ENCODE measurements around the gene MDC1. TPM values are rescaled to one million over a fixed set of nuclear protein-coding genes. Genes with fewer than 3 reads are reported as not detected.
A peak's percentile ranks its signal among the peaks of the same experiment; 100 is the strongest.

The MDC1 gene
- total and polyA plus RNA-seq, 8 donors: 12.3 to 28.0 (median 15.5) TPM

- no peak for TF ChIP-seq CTCF (IDR thresholded peaks at IDR 0.05)
- H3K4me1 ChIP-seq: peaks cover 6 to 20% (median 7%) of the 10 kb centered on the region in 3 donors
- WGBS, 2 donors: 5 to 7% methylated on average over 8 of the region's 8 CpGs
- H3K36me3 ChIP-seq: no peaks in the 10 kb centered on the region
- H3K9me3 ChIP-seq: no peaks in the 10 kb centered on the region
- intact Hi-C loops (cut with DNase I): no loop called here
- DNase-seq (no peak), ATAC-seq (no peak), FAIRE-seq (no peak)
- peak overlapping the region; percentile 41 to 73 (median 66) for H3K27ac ChIP-seq
- peak overlapping the region; percentile 32 to 51 (median 50) for H3K4me3 ChIP-seq
- no peaks in the 10 kb centered on the region for H3K27me3 ChIP-seq
Measured at GRCh38 chr6:30691208-30691847, 25.8 kb downstream of the MDC1 start.

- peak; percentile 81 to 94 (median 90) for DNase-seq
- WGBS, 2 donors: 1% methylated on average over 38 to 40 of the region's 40 CpGs
- FAIRE-seq: no peak
- peak within 1 kb of the TSS; percentile 32 to 51 (median 50) for H3K4me3 ChIP-seq
- no peaks in the 10 kb centered on the region for H3K9me3 ChIP-seq
- no peak for TF ChIP-seq CTCF (IDR thresholded peaks at IDR 0.05)
- no peaks in the 10 kb centered on the region for H3K36me3 ChIP-seq
- H3K4me1 ChIP-seq: peaks cover 6 to 20% (median 7%) of the 10 kb centered on the region in 3 donors
- no peaks in the 10 kb centered on the region for H3K27me3 ChIP-seq
- peak; percentile 77 to 86 (median 81) for ATAC-seq
- peak within 1 kb of the TSS; percentile 41 to 73 (median 66) for H3K27ac ChIP-seq
- intact Hi-C loops (cut with DNase I): no loop called here
Measured at GRCh38 chr6:30690403-30691207, 26.5 kb downstream of the MDC1 start, which contains the start of gene NRM. Gene NRM (minus strand): TSS chr6:30690984. CDS start chr6:30690974, 10 bp downstream.

GRCh38 chr6:30689985-30690384, 27.1 kb downstream of the MDC1 start:
- Histone ChIP-seq H3K36me3 (no peaks in the 10 kb centered on the region), H3K27ac (peak overlapping the region in 3 of 4 donors; percentile 41 to 73 (median 72)), H3K4me1 (peaks cover 6 to 17% (median 7%) of the 10 kb centered on the region in 3 donors), H3K9me3 (no peaks in the 10 kb centered on the region), H3K27me3 (no peaks in the 10 kb centered on the region), H3K4me3 (peak overlapping the region in 2 of 4 donors; percentile 49 to 51)
- intact Hi-C loops (cut with DNase I): no loop called here
- peak in 2 of 6 donors; percentile 29 to 41 for DNase-seq
- no peak for ATAC-seq
- TF ChIP-seq CTCF (IDR thresholded peaks at IDR 0.05): no peak
- no peak for FAIRE-seq
- WGBS, 2 donors: 50 to 66% methylated on average over 4 of the region's 4 CpGs

GRCh38 chr6:30689022-30689865, 27.8 kb downstream of the MDC1 start:
- Histone ChIP-seq H3K36me3 (no peaks in the 10 kb centered on the region), H3K9me3 (no peaks in the 10 kb centered on the region), H3K4me1 (peaks cover 6 to 15% (median 7%) of the 10 kb centered on the region in 3 donors), H3K4me3 (no peak overlapping the region), H3K27me3 (no peaks in the 10 kb centered on the region), H3K27ac (peak overlapping the region in 1 of 4 donors; percentile 73)
- intact Hi-C loops (cut with DNase I): no loop called here
- FAIRE-seq (no peak), DNase-seq (peak in 2 of 6 donors; percentile 25 to 62), ATAC-seq (no peak)
- WGBS, 2 donors: 84 to 85% methylated on average over 11 of the region's 11 CpGs
- TF ChIP-seq CTCF (IDR thresholded peaks at IDR 0.05): no peak

Measured in pancreas (tissue), 10 donors.